Gastrocnemius medialis (tissue), 4 donors: Measurements from ENCODE around the gene BEND7.

Experiments
- POLR2A ChIP-seq, 2 donors: fragments of 450-650 bp; IDR thresholded peaks; one replicate each; pipeline ENCODE4 v1.6.1; 2017; ENCODE audit warnings: antibody characterized with exemption in 2 of 2, mild to moderate bottlenecking in 2 of 2, moderate library complexity in 2 of 2
- TF ChIP-seq, protein P1 (sequence below), 5 experiments: fragments of 450-650 bp in 3 of 5; fragments of 200-600 bp in 2 of 5; sonication (generic) in 2 of 5; IDR thresholded peaks in 4 of 5; conservative IDR thresholded peaks in 1 of 5; 1 replicate in 4 of 5; 2 replicates in 1 of 5; pipeline ENCODE4 v1.5.1; 2016 to 2019; ENCODE audit warnings: antibody characterized with exemption in 5 of 5, mild to moderate bottlenecking in 3 of 5, moderate library complexity in 3 of 5

DNA sequence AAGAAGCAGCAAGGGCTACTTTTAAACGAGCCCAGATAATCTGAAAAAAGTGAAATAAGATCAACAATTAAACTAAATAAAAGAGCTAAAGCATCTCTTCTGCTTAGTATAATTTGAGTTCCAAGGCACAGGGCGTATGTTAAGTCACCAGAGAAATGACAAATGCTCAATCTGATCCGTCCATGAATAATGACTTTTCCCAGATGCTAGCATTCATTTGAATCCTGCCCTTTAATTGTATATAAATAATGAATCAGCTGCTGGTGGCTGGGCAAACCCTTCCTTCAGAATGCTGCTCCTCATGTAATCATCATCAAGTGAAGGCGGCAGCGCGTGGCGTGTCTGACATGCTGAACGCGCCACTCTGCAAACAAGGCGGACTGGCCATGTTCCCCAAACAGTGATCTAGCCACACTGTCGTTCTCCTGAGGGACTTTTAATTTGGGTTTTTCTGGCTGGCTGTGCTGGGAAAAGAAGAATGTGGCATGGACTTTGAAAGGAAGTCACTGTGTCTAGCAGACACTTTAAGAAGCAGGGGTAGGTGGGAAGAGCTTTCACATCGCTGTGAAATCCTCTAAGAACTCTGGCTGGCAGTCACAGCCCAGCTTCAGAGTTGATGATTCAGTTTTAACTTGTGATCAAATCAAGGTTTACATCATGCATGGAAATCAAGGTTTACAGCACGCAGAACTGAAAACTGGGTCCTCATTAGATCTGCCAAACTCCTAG, 70.7 kb downstream of the BEND7 start:
- no peak for TF ChIP-seq POLR2A (IDR thresholded peaks at IDR 0.05)
- TF ChIP-seq, protein P1, sequence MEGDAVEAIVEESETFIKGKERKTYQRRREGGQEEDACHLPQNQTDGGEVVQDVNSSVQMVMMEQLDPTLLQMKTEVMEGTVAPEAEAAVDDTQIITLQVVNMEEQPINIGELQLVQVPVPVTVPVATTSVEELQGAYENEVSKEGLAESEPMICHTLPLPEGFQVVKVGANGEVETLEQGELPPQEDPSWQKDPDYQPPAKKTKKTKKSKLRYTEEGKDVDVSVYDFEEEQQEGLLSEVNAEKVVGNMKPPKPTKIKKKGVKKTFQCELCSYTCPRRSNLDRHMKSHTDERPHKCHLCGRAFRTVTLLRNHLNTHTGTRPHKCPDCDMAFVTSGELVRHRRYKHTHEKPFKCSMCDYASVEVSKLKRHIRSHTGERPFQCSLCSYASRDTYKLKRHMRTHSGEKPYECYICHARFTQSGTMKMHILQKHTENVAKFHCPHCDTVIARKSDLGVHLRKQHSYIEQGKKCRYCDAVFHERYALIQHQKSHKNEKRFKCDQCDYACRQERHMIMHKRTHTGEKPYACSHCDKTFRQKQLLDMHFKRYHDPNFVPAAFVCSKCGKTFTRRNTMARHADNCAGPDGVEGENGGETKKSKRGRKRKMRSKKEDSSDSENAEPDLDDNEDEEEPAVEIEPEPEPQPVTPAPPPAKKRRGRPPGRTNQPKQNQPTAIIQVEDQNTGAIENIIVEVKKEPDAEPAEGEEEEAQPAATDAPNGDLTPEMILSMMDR (IDR thresholded peaks at IDR 0.05 in 4 of 5, conservative IDR thresholded peaks at IDR 0.05 in 1 of 5), result no peak
